Right ventricle myocardium inferior (tissue), 1 donor: ENCODE data around the gene CNTN4. TPM values are rescaled to one million over a fixed set of nuclear protein-coding genes. Genes with fewer than 3 reads are reported as not detected.

Experiments used
- ATAC-seq: fragments of 200-7000 bp; cut with Tn5 transposase; one replicate; pipeline ENCODE4 v1.9.1; 2020; ENCODE audit warnings: mild to moderate bottlenecking, moderate library complexity
- DNase-seq: peaks from one replicate; pipeline ENCODE4 v3.0.0; 2021; ENCODE audit errors: missing footprints
- intact Hi-C: fragments of 100-400 bp; cut with DNase I; formaldehyde crosslinking; loops from one replicate; pipeline ENCODE4 v1.11.0; 2022
- total RNA-seq: library from RNA; stranded (reverse); fragmentation: NEBNext Ultra II Directional; extraction: Animal tissue kit (Norgen Biotek cat#: 25700); gene quantifications from one replicate; pipeline ENCODE4 v1.2.1, GENCODE V29; 2021
- donor health status: DM: no; HTN: yes; CAD: no; lungs with severe emphysema.

CNTN4 gene
- total RNA-seq, 1 donor from 2014 or later, result 2.5 TPM

DNA sequence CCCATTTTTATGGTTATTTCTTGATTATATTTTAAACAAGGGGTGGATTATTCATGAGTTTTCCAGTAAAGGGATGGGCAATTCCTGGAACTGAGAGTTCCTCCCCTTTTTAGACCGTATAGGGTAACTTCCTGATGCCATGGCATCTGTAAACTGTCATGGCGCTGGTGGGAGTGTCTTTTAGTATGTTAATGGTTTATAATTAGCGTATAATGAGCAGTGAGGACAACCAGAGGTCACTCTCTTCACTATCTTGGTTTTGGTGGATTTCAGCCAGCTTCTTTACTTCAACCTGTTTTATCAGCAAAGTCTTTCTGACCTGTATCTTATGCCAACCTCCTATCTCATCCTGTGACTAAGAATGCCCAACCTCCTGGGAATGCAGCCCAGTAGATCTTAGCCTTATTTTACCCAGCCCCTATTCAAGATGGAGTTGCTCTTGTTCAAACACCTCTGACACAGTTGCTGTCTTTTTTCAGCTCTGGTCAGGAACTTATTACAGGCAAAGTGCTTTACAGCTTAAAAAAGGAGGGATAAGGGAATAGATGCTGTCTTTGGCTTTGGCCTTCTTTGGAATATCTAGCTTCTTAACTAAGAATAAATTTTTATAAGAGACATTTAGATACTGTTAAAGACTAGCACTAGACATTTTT is 257.8 kb downstream of the CNTN4 start:
- intact Hi-C loops, result no loop called here
- no peak for ATAC-seq
- DNase-seq, result no peak

DNA sequence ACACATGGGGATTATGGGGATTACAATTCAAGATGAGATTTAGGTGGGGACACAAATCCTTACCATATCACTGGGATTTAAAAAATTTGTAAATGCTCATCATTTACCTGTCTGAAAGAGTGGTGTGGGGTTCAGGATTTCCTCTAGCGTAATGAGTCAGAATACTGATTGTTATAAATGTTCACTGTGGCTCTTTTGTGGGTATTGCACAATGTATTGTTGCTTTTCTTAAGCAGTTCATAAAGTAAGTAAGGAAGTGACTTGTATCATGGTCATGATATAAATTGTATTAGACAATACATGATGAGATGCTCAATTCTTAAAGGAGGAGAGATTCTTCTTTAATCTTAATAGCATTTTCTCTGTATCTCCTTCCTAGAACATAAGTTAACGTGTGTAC is 262.1 kb downstream of the CNTN4 start:
- no peak for ATAC-seq
- DNase-seq, result no peak
- intact Hi-C loops, result no loop called here

DNA sequence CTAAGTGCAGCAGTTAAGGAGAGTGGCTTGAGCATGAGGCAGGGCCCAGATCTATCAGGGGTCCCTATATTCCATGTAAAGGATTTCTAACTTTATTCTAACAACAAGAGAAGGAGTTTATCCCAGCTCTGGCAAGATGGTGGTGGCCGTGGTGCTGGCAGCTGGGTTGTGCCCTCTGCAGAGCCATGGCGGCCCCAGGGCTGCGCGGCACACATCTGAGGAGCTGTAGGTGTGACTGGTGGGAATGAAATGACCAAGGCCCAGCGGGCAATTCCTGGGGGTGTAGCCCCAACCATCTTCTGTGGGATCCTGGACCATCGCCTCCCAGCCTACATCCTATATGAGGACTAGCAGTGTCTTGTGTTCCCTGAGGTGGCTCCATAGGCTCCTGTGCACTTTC is 263.5 kb downstream of the CNTN4 start:
- ATAC-seq, result no peak
- no peak for DNase-seq
- intact Hi-C loops, result no loop called here

DNA sequence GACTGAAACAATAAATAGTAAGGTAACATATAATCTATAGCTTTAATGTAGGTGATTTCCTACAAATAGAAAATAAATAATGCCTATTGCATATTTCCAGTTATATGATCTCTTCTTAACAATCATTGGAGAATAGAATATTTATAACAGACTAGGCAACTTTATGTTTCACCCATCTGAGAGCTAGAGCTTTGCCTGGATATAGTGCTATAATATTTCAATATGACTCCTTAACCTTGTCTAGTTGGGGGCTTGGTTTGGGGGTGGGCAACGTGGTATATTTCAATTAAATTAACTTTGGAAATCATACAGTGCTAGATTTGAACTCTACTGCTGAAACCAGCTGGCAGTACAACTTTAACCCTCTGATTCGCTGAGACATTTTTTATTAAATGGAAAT is 265.2 kb downstream of the CNTN4 start:
- no peak for ATAC-seq
- intact Hi-C loops, result no loop called here
- no peak for DNase-seq

DNA sequence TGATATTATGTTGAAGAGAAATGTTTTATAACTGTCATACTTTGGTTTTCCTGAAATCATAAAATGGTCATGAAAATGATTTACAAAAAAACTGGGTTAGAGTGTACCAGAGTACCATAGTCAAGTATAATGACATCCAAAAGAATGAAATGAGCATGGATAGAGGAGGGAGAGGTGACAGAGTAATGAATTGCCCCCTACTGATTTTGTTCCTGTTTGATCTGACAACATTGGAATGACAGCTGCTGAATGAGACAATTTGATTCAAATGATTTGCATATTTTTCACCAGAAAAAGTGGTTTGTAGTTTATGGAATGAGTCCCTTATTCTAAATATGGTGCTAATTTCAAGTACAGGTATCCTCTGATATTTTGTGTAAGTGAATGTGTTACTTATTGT is 271.7 kb downstream of the CNTN4 start:
- intact Hi-C loops, result no loop called here
- ATAC-seq (no peak), DNase-seq (no peak)

DNA sequence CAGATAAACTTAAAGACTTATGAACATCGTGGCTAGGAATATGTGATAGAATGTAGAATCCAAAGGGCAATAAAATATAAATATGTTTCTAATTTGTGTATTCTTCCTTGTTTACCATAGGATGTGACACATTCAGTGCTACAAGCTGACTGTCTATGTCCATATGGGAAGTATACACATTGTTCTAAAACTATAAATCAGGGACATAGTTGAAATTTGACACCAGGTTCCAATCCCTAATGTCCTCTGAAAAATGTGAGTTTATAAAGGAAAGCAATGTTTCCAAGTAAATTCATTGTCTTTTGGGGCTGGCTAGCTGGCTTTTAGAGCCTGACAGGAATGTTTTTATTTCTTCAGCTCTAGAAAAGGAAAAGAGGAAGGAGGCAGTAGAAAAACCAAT is 273.6 kb downstream of the CNTN4 start:
- intact Hi-C loops, result no loop called here
- no peak for ATAC-seq
- no peak for DNase-seq

DNA sequence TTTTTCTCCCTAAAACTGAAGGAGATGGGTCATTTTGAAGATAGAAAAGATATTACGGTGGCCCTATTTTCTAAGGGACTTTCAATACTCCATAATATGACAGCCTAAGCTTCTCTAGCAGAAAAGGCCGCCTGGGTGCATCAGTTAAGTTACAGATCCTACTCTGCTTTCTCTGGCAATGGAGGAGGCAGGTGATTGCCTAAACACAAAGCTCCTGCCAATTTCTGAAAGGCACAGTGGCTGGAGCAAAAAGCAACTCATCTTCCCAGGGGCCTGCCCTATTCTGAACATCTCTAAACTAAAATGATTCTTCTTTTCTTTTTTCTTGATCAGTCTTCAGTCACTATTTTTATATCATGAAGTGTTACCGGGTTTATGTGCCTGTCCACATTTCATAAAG is 276.7 kb downstream of the CNTN4 start:
- intact Hi-C loops, result no loop called here
- DNase-seq (no peak), ATAC-seq (no peak)

DNA sequence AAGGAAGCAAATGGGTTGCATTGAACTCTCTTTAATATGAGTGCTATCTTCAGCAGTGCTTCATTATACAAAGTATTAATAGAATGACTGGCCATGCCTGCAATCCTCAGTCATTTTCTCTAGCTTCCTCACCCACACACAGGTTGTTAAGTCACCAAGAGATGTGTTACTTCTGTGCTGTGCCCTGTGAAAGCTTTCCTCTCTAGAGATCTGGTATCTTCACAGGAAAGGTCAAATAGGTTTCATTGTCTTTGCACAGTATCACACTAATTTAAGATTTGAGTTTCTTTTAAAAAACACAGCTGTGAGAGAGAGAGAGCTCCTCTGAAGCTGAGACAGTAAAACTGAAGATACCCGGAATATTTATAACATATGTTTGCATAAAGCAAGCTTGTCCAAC is 278.6 kb downstream of the CNTN4 start:
- DNase-seq (no peak), ATAC-seq (no peak)
- intact Hi-C loops, result no loop called here

DNA sequence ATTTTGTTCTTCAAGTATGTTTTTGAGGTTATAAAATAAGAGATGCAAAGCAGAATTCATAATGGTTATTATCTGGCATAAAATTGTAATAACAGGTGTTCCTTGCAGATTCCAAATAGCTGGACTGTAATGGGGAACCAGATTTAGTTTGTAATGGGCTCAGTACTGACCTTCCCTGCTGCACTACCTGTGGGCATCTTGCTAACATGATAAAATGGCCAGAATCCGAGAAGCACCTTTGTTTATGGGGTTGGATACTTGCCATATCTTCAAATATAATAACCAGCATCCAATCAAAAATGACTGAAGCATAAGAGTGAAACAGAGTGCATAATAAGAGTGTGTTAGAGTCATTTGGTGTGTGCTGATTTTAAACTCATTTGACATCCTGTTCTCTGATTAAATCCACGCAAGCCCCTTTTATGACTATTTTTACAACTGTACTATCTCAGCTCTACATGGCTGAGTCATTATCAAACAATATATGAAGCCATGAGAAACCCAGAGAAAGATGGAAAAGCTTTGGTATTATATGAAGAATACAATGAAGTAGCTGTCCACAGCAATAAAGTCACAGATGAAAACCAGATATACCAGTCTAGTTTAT is 292.4 kb downstream of the CNTN4 start:
- intact Hi-C loops, result no loop called here
- no peak for DNase-seq
- ATAC-seq, result no peak

DNA sequence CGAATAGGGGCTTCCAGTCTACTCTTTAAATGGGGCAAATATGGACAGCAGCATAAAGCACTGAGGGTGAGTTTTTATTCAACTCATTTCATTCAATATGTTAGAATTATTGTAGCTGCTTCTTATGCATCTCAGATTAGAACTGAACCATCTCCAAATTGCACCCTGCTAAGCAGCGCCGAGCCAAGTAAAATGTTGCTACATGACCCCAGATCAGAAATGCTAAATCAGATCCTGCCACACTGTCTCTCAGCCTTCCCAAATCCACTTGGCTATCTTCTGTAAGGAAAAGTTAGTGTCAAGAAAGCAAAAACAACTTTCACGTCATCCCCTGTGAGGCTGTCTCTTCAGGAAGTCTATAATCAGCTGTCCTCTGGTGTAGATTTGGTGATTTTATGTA is 293.2 kb downstream of the CNTN4 start:
- no peak for DNase-seq
- intact Hi-C loops, result no loop called here
- no peak for ATAC-seq

DNA sequence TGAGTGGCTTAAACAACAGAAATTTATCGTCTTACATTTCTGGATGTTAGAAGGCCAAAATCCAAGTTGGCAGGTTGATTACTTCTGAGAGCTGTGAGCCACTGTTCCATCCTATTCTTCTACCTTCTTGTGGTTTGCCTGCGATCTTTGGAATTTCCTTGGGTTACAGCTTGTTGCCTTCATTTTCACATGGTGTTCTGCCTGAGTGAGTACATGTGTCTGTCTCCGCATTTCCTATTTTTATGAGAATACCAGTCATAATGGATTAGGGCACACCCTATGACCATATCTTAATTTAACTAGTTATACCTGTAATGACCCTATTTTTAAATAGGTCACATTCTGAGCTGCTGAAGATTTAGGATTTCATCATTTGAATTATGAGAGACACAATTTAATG is 294.3 kb downstream of the CNTN4 start:
- intact Hi-C loops, result no loop called here
- no peak for ATAC-seq
- DNase-seq, result no peak

DNA sequence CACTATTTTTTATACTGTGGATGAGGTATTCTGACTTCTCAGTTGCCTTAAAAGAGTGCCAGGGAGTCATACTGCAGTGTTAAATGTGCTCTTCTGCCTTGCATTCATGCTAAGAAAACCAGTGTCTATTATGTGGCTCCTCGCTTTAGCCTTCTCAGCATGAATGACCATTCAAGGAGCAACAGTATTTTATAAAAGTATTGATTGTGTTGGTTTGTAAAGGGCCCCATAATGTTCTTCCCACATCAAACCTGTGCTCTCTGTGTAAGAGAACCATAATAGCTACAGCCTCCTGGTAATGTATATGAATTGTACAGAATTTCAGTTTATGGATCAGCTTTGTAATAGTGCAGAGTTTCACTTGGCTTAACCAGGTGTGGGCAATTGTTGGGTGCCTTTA is 316.4 kb downstream of the CNTN4 start:
- ATAC-seq (no peak), DNase-seq (no peak)
- intact Hi-C loops, result no loop called here

DNA sequence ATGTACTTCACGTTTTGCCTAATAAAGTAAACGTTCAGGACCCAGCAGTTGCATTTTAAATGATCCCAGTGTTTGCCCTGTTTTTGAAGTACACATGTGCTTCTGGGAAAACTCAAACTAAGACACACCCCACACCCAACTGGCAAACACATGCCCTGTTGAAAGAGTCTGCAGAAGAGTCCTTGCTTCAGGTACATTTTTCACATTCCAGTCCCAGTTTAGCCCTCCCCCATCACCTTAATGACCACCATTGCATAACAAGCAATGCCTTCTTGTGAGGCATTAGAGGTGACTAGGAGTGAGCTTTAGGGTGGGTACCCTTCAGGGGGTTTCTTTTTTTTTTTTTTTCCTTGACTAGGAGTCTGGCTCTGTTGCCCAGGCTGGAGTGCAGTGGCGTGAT is 322.3 kb downstream of the CNTN4 start:
- ATAC-seq (no peak), DNase-seq (no peak)
- intact Hi-C loops, result no loop called here

DNA sequence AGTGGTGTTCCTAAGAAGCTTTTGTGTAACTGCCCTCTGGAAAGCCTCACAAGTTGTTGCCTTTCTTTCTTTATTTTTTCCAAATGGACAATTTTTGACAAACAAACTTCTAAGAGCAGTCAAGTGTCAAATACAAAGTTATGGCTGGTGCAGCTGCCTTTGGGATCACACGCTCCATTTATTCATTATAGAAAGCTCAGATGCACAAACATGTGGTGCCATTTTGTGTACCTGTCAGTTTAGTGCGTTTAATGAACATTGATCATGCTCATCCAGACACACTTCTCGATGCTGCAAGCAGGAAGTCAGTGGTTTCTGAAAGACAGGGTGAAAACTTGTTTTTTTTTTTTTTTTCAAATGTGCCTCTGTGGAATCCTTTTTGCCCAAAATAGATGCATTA is 324.5 kb downstream of the CNTN4 start:
- no peak for DNase-seq
- ATAC-seq, result no peak
- intact Hi-C loops, result no loop called here

DNA sequence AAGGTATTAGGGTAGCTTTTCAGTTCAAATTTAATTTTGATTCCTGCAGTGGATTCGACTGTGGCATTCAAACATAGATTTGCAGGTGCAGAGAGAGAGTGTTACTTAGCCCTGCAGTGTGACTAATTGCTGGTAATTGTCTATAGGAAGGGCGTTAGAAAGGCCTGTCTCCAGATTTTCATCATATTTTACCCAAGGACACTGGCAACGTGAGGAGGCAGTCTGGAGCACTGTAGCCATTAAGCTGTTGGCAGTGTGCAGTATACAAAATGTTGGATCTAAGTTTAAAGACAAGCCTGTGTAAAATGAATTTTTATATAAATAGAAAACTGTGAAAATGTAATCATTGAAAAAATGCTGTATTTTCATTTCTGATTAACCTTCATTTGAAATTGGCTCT is 342.9 kb downstream of the CNTN4 start:
- intact Hi-C loops, result no loop called here
- ATAC-seq (no peak), DNase-seq (no peak)

DNA sequence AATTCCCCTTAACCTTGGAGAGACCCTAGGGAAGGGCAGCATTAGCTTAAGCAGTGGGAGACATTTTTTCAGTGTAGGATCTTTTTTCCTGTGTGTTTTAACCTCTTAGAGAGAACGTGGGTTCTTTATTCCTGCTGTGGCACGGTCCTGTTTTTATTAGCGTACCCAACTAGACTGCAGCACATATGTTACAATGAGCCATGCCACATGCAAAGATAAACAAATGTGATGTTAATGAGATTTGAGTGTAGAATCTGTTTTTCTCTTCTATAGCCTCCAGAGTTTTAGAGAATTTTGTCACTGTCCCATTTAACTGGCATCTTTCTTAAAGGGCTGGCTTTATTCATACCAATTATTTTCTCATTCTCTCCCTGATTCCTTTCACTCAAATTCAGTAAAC is 347.5 kb downstream of the CNTN4 start:
- DNase-seq (no peak), ATAC-seq (no peak)
- intact Hi-C loops, result no loop called here

DNA sequence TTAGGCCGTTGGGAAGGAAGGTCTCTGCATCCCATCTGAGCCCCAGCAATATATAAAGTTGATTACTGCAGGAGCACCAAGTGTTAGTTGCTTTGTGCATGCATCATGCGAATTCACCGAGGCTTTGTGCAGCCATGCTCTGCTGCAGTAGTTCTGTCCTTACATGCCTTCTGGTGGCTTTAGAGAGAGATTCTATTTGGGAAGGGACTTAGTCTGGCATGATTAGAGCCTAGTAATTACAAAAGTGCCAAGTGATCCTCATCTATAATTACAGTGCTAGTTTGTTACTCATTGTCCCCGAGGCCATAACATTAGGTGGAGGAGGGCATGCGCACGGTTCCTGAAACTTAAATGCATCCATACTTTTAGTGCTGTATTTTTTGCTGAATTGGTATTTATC is 353.6 kb downstream of the CNTN4 start:
- DNase-seq, result no peak
- peak; percentile 64 for ATAC-seq
- intact Hi-C loops, result no loop called here

DNA sequence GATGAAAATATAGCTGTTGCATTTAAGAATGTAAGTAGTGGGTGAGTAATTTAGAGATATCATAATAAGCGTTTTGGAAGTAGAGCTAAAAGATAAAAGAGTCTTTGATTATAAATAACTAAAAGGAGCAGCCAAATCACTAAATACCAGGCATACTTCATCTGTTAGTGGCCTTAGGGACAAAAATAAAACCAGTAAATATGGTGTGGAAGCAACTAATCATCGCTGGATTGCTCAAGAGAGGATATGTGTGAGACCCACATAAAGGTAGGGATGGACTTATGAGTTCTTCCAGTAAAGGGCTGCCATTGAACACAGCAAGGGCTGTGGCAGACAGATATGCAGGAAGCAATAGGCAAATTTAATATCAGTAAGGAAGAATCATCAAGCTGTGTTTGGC is 356.2 kb downstream of the CNTN4 start:
- no peak for DNase-seq
- peak; percentile 72 for ATAC-seq
- intact Hi-C loops, result no loop called here

DNA sequence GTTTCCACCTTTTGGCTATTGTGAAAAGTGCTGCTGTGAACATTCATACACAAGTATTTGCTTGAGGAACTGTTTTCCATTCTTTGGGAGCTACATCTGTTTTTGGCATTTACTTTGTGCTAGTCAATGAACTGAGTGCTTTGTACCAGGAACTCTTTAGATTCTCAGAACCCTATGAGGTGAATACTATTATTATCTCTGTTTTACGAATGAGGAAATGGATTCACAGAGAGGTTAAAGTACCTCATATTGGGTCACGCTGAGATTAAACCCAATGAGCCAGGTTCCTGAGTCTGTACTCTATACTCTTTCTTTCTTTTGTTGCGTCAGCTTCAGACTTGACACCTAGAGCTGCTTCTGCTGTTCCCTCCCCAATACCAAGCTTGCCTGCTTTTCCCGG is 358.1 kb downstream of the CNTN4 start:
- intact Hi-C loops, result no loop called here
- ATAC-seq (no peak), DNase-seq (no peak)

DNA sequence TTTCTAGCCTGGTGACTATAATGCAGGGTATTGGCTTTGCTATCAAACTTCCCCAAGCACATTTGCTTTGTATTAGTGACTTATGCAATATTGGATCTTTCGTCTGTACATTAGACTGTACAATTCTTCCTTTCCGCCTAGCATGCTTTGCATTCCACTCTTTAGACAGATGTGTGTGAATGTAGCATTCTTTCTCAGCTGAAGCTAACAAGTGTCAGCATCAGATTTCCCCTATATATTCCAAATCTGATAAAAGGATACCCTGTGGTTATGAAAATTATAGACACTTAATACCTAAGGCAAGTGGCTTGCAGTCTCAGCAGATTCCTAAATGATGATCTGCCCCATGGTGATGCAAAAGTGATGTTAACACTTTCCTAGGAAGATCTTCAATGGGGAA is 360.1 kb downstream of the CNTN4 start:
- intact Hi-C loops, result no loop called here
- ATAC-seq (no peak), DNase-seq (no peak)

DNA sequence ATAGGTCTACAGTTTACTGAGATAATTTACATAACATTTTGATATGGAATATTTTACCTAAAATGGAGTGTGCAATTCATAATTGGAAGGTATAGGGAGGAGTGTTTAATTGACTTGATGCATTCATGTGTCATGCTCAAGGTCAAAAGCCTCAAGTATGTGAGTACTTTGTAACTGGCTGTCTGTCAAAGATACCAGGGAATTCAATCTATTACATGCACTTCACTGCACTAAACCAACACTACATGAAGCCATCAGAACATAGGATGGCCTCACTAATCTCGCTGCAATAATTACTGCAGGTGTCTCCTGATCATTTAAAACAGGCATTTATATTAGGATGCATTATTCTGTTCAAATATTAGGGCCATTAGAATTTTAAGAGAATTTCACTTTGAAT is 367.2 kb downstream of the CNTN4 start:
- intact Hi-C loops, result no loop called here
- ATAC-seq (peak; percentile 72), DNase-seq (no peak)
